GM12878 (cell line): Measurements from ENCODE around the gene SMIM38. TPM values are rescaled to one million over a fixed set of nuclear protein-coding genes. Genes with fewer than 3 reads are reported as not detected.

ENCODE experiments used
- ATAC-seq: fragments of 200-7000 bp; cut with Tn5 transposase; 3 replicates; pipeline ENCODE4 v1.9.1; 2020; ENCODE audit warnings: mild to moderate bottlenecking, moderate library complexity
- BruUV-seq: library from RNA; stranded (reverse); fragments of 400-500 nt; replicated peaks from 2 replicates; lab custom pipeline; 2021; lab: Mats Ljungman, UMichigan
- CTCF ChIA-PET: fragments of 300-600 bp; sonication (Branson Sonifier 250); formaldehyde crosslinking; extraction: SDS; loops from one replicate; lab custom pipeline; 2021; ENCODE audit warnings: inconsistent platforms; lab: Yijun Ruan, JAX
- POLR2A ChIA-PET: fragments of 350-600 bp; formaldehyde crosslinking; extraction: SDS; loops from one replicate; lab custom pipeline; 2021; ENCODE audit warnings: inconsistent platforms; lab: Charles Lee
- RAD21 ChIA-PET: fragments of 300-600 bp; sonication (Branson Sonifier 250); formaldehyde crosslinking; loops from one replicate; lab custom pipeline; 2023; ENCODE audit warnings: antibody characterized with exemption; ENCODE audit not compliant: unreplicated experiment; lab: Charles Lee
- SMC1A ChIA-PET: fragments of 300-600 bp; sonication (Branson Sonifier 250); formaldehyde crosslinking; loops from one replicate; lab custom pipeline; 2023; ENCODE audit not compliant: unreplicated experiment, uncharacterized antibody; lab: Charles Lee
- DNase-seq: peaks from one replicate; pipeline ENCODE4 v3.0.0-alpha.2; 2011; ENCODE audit warnings: low read depth, low spot score
- FAIRE-seq: peaks from 3 replicates; lab custom pipeline; 2011; peaks lifted over from hg19 to GRCh38; lab: Jason Lieb, UNC
- H2AFZ ChIP-seq: 2 replicates; pipeline ENCODE4 v1.6.0; 2011; ENCODE audit warnings: low read depth, low read length, control low read depth; ENCODE audit not compliant: control insufficient read depth
- H3K27ac ChIP-seq: 2 replicates; pipeline ENCODE4 v1.5.1; 2011; ENCODE audit warnings: control low read depth; ENCODE audit not compliant: control insufficient read depth, insufficient read depth
- H3K27me3 ChIP-seq, 2 experiments: replicated peaks in 1 of 2; 2 replicates each; pipeline versions ENCODE4 v1.6.0 to v1.6.1; 2011; ENCODE audit warnings: low read length in 1 of 2; ENCODE audit not compliant: control insufficient read depth in 2 of 2, insufficient read depth in 2 of 2
- H3K36me3 ChIP-seq, 2 experiments: 2 replicates each; pipeline ENCODE4 v1.5.1; 2011; ENCODE audit warnings: low read length in 1 of 2; ENCODE audit not compliant: control insufficient read depth in 2 of 2, insufficient read depth in 2 of 2
- H3K4me1 ChIP-seq: 2 replicates; pipeline ENCODE4 v1.6.1; 2011; ENCODE audit warnings: mild to moderate bottlenecking, low read length, moderate library complexity, mixed read lengths; ENCODE audit not compliant: control insufficient read depth, insufficient read depth
- H3K4me2 ChIP-seq: 2 replicates; pipeline ENCODE4 v1.6.0; 2011; ENCODE audit warnings: control low read depth; ENCODE audit not compliant: control insufficient read depth, insufficient read depth
- H3K4me3 ChIP-seq: fragments of 200-600 bp; sonication (generic); 2 replicates; pipeline ENCODE4 v1.5.1; 2016
- H3K79me2 ChIP-seq: 2 replicates; pipeline ENCODE4 v1.6.0; 2011; ENCODE audit warnings: low read length; ENCODE audit not compliant: control insufficient read depth, insufficient read depth
- H3K9ac ChIP-seq: 2 replicates; pipeline ENCODE4 v1.8.0; 2011; ENCODE audit warnings: low read length, control low read depth, mixed read lengths; ENCODE audit not compliant: control insufficient read depth, insufficient read depth
- H3K9me3 ChIP-seq: replicated peaks from 3 replicates; pipeline ENCODE4 v1.5.1; 2011; ENCODE audit warnings: mild to moderate bottlenecking, low read length; ENCODE audit not compliant: control insufficient read depth, insufficient read depth
- H4K20me1 ChIP-seq: 2 replicates; pipeline ENCODE4 v1.6.0; 2011; ENCODE audit not compliant: control insufficient read depth, insufficient read depth
- CHD2 ChIP-seq: IDR thresholded peaks from 2 replicates; pipeline ENCODE4 v1.6.1; 2011; ENCODE audit warnings: low read depth, low read length, improper control_type of control experiment, borderline replicate concordance
- DPF2 ChIP-seq: fragments of 450-650 bp; IDR thresholded peaks from 2 replicates; pipeline ENCODE4 v1.6.1; 2017; ENCODE audit warnings: mild to moderate bottlenecking
- HCFC1 ChIP-seq: fragments of 150-350 bp; IDR thresholded peaks from 2 replicates; pipeline ENCODE4 v1.6.1; 2014; ENCODE audit warnings: low read length
- HDGF ChIP-seq: fragments of 450-650 bp; IDR thresholded peaks from 2 replicates; pipeline ENCODE4 v1.6.1; 2016; ENCODE audit warnings: antibody characterized with exemption
- KLF5 ChIP-seq: fragments of 450-650 bp; IDR thresholded peaks from 2 replicates; pipeline ENCODE4 v1.6.1; 2014; ENCODE audit warnings: mild to moderate bottlenecking; ENCODE audit not compliant: partially characterized antibody
- NFYB ChIP-seq: IDR thresholded peaks from 2 replicates; pipeline ENCODE4 v1.6.1; 2011; ENCODE audit warnings: low read depth, mild to moderate bottlenecking, low read length, improper control_type of control experiment, moderate library complexity; ENCODE audit not compliant: insufficient read depth
- POU2F2 ChIP-seq: IDR thresholded peaks from 3 replicates; pipeline ENCODE4 v1.6.1; 2011; ENCODE audit warnings: low read depth, mild to moderate bottlenecking, low read length, borderline replicate concordance
- SIX5 ChIP-seq: IDR thresholded peaks from 2 replicates; pipeline ENCODE4 v1.6.1; 2011; ENCODE audit warnings: mild to moderate bottlenecking, low read depth, low read length, moderate library complexity; ENCODE audit not compliant: severe bottlenecking
- SMAD1 ChIP-seq: fragments of 450-650 bp; IDR thresholded peaks from 2 replicates; pipeline ENCODE4 v1.6.1; 2018; ENCODE audit warnings: mild to moderate bottlenecking, low read depth; ENCODE audit not compliant: partially characterized antibody
- WRNIP1 ChIP-seq: IDR thresholded peaks from 2 replicates; pipeline ENCODE4 v1.6.1; 2011; ENCODE audit warnings: low read depth, low read length, improper control_type of control experiment, borderline replicate concordance
- YY1 ChIP-seq: IDR thresholded peaks from 2 replicates; pipeline ENCODE4 v1.6.1; 2011; ENCODE audit warnings: low read depth, mild to moderate bottlenecking, low read length
- WGBS: methylation state at CpG from one replicate; pipeline ENCODE4 v1.1.6; 2016; ENCODE audit warnings: low lambda C conversion rate; ENCODE audit not compliant: insufficient replicate concordance, insufficient coverage; ENCODE audit errors: missing lambda C conversion rate; 5-methylcytosine and 5-hydroxymethylcytosine counted together
- in situ Hi-C: fragments of 300-500 bp; cut with MboI; formaldehyde crosslinking; loops from 9 replicates; pipeline ENCODE4 v1.14.3; 2018; ENCODE audit warnings: mixed read lengths
- intact Hi-C: fragments of 100-400 bp; cut with micrococcal nuclease; formaldehyde crosslinking; loops from one replicate; pipeline ENCODE4 v1.14.2; 2022; ENCODE audit not compliant: unreplicated experiment
- polyA plus RNA-seq, 11 experiments: library from polyadenylated mRNA; depleted of rRNA in 4 of 11; unstranded in 6 of 11; stranded (reverse) in 5 of 11; fragments of >200 nt; fragmentation: Nextera tagmentation in 4 of 11; fragmentation: Illumina TruSeq in 1 of 11; extraction: Ambion mirVana in 4 of 11; extraction: Trizol in 1 of 11; gene quantifications; 1 replicate in 1 of 11; 2 replicates in 10 of 11; pipeline versions ENCODE4 v1.2.1 to v1.2.3, GENCODE V29; 2011 to 2016; ENCODE audit warnings: inconsistent platforms in 2 of 11, missing spikeins in 2 of 11, low read depth in 1 of 11
- total RNA-seq, 4 experiments: library from RNA; depleted of rRNA in 3 of 4; stranded (reverse); fragments of >200 nt in 3 of 4; fragmentation: Illumina TruSeq in 1 of 4; extraction: Trizol in 1 of 4; gene quantifications; 2 replicates each; pipeline versions ENCODE4 v1.2.1 to v1.2.3, GENCODE V29; 2013 to 2021
- TF ChIP-seq, protein P1 (sequence below): fragments of 450-650 bp; IDR thresholded peaks from 2 replicates; pipeline ENCODE4 v1.6.1; 2014; ENCODE audit warnings: mild to moderate bottlenecking
- TF ChIP-seq, protein P2 (sequence below): fragments of 450-650 bp; IDR thresholded peaks from 2 replicates; pipeline ENCODE4 v1.6.1; 2017; ENCODE audit warnings: antibody characterized with exemption, mild to moderate bottlenecking, moderate library complexity
- TF ChIP-seq, protein P3 (sequence below): fragments of 450-650 bp; IDR thresholded peaks from 2 replicates; pipeline ENCODE4 v1.6.1; 2017; ENCODE audit warnings: mild to moderate bottlenecking
- TF ChIP-seq, protein P4 (sequence below): IDR thresholded peaks from 2 replicates; pipeline ENCODE4 v1.6.1; 2011; ENCODE audit warnings: low read depth, low read length, improper control_type of control experiment, borderline replicate concordance

SMIM38 gene
- total and polyA plus RNA-seq, 10 of the 15 experiments (the other 5 are each of a cell fraction or from before 2014, with no cell fraction given) = 0.15 to 5.0 (median 2.1) TPM; not detected in 1

DNA sequence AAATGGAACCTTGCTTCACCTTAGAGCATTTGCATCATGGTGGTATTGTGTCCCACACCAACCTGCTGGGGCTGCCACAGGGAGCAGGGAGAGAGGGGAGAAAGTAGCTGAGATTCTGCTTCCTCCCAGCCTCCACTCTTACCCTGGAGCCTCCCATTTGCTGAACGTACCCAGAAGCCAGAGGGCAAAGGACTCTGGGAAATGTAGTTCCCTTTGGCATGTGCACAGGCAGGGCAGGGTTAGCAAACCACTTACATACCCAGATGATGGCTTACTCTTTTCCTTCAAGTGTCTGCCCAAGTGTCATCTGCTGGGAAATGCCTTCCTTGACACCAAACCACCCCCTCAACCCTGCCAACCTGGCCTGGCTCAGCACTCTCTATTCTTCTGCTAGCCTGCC, 16.9 kb downstream of the SMIM38 start:
- ATAC-seq = peak; percentile 69
- Histone ChIP-seq H2AFZ (peak overlapping the region; percentile 28; the same call in 1 of the 2 replicates), H3K36me3 (no peaks in the 10 kb centered on the region), H3K27ac (no peak overlapping the region), H3K4me1 (peaks cover 1% of the 10 kb centered on the region), H3K9ac (no peak overlapping the region), H4K20me1 (no peaks in the 10 kb centered on the region), H3K4me2 (no peak overlapping the region), H3K27me3 (no peaks in the 10 kb centered on the region), H3K4me3 (no peak overlapping the region), H3K9me3 (peaks cover 4% of the 10 kb centered on the region), H3K79me2 (no peaks in the 10 kb centered on the region)
- POLR2A ChIA-PET = no interaction called here
- BruUV-seq = no TSS peak
- 0% methylated on average over 1 of the region's 1 CpG for WGBS
- TF ChIP-seq DPF2 (no peak), SMAD1 (no peak), WRNIP1 (no peak), YY1 (peak; percentile 59; the same call in 1 of the 2 replicates), NFYB (0 out of 2 replicates have a peak, but pooled peaks have one; percentile 25), HDGF (no peak), SIX5 (peak; percentile 67), HCFC1 (peak; percentile 68), KLF5 (no peak), POU2F2 (no peak), CHD2 (no peak)
- TF ChIP-seq, protein P1, sequence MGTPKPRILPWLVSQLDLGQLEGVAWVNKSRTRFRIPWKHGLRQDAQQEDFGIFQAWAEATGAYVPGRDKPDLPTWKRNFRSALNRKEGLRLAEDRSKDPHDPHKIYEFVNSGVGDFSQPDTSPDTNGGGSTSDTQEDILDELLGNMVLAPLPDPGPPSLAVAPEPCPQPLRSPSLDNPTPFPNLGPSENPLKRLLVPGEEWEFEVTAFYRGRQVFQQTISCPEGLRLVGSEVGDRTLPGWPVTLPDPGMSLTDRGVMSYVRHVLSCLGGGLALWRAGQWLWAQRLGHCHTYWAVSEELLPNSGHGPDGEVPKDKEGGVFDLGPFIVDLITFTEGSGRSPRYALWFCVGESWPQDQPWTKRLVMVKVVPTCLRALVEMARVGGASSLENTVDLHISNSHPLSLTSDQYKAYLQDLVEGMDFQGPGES = no peak
- TF ChIP-seq, protein P2, sequence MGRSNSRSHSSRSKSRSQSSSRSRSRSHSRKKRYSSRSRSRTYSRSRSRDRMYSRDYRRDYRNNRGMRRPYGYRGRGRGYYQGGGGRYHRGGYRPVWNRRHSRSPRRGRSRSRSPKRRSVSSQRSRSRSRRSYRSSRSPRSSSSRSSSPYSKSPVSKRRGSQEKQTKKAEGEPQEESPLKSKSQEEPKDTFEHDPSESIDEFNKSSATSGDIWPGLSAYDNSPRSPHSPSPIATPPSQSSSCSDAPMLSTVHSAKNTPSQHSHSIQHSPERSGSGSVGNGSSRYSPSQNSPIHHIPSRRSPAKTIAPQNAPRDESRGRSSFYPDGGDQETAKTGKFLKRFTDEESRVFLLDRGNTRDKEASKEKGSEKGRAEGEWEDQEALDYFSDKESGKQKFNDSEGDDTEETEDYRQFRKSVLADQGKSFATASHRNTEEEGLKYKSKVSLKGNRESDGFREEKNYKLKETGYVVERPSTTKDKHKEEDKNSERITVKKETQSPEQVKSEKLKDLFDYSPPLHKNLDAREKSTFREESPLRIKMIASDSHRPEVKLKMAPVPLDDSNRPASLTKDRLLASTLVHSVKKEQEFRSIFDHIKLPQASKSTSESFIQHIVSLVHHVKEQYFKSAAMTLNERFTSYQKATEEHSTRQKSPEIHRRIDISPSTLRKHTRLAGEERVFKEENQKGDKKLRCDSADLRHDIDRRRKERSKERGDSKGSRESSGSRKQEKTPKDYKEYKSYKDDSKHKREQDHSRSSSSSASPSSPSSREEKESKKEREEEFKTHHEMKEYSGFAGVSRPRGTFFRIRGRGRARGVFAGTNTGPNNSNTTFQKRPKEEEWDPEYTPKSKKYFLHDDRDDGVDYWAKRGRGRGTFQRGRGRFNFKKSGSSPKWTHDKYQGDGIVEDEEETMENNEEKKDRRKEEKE = no peak
- TF ChIP-seq, protein P3, sequence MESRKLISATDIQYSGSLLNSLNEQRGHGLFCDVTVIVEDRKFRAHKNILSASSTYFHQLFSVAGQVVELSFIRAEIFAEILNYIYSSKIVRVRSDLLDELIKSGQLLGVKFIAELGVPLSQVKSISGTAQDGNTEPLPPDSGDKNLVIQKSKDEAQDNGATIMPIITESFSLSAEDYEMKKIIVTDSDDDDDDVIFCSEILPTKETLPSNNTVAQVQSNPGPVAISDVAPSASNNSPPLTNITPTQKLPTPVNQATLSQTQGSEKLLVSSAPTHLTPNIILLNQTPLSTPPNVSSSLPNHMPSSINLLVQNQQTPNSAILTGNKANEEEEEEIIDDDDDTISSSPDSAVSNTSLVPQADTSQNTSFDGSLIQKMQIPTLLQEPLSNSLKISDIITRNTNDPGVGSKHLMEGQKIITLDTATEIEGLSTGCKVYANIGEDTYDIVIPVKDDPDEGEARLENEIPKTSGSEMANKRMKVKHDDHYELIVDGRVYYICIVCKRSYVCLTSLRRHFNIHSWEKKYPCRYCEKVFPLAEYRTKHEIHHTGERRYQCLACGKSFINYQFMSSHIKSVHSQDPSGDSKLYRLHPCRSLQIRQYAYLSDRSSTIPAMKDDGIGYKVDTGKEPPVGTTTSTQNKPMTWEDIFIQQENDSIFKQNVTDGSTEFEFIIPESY = no peak
- TF ChIP-seq, protein P4, sequence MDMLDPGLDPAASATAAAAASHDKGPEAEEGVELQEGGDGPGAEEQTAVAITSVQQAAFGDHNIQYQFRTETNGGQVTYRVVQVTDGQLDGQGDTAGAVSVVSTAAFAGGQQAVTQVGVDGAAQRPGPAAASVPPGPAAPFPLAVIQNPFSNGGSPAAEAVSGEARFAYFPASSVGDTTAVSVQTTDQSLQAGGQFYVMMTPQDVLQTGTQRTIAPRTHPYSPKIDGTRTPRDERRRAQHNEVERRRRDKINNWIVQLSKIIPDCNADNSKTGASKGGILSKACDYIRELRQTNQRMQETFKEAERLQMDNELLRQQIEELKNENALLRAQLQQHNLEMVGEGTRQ = no peak
- SMC1A ChIA-PET = interaction anchor here (1.9 kb wide), 1 partner anchor 12 kb away, joined by 4 read pairs; no protein-coding TSS in a partner anchor
- intact Hi-C loops = no loop called here
- CTCF ChIA-PET = no interaction called here
- in situ Hi-C loops = no loop called here
- FAIRE-seq = no peak
- no peak for DNase-seq
- RAD21 ChIA-PET = no interaction called here
